ENCODE data around the gene TSPAN9. TPM values are rescaled to one million over a fixed set of nuclear protein-coding genes. Genes with fewer than 3 reads are reported as not detected.

Gene TSPAN9
- total and polyA plus RNA-seq, 10 of the 15 experiments (the other 5 are each of a cell fraction or from before 2014, with no cell fraction given) = 0.03 to 1.0 (median 0.12) TPM; not detected in 5

- TF ChIP-seq BRCA1 (IDR thresholded peaks at IDR 0.05; ENCODE audit: low read depth, low read length) (no peak), ETV6 (conservative IDR thresholded peaks at IDR 0.05 in 1 of 2, IDR thresholded peaks at IDR 0.05 in 1 of 2; ENCODE audit: borderline replicate concordance in 1 of 2, low read depth in 1 of 2) (no peak), PAX8 (IDR thresholded peaks at IDR 0.05) (no peak)
Measured at GRCh38 chr12:3202734-3203446, 125.7 kb downstream of the TSPAN9 start (continued).

DNA sequence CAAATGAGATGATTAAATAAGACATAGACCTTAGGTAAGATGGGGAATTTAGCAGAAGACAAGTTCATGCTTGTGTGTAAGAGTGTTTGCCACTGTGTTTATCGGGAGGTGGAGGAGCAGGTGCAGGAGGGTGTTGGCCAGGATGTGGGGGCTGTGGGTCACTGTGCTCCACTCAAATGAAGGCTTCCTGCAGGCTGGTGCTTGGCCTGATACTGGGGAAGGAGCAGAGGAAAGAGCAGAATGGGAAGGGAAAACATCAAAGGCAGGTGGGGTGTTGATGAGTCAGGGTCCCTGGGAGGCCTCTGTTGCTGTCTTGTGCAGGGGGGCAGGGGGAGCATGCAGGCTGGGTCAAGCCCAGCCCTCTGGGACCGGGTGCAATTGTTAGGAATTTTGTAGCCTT lies 126.5 kb downstream of the TSPAN9 start:
- H3K36me3 ChIP-seq (ENCODE audit: control insufficient read depth in 2 of 2, insufficient read depth in 2 of 2, low read length in 1 of 2) = no peaks in the 10 kb centered on the region
- no TSS peak for BruUV-seq (replicated peaks)
- no peak for FAIRE-seq
- intact Hi-C loops (cut with micrococcal nuclease; ENCODE audit: unreplicated experiment) = loop anchor here (1.0 to 2.0 kb wide), 2 partner anchors 68 to 131 kb away; no protein-coding TSS in a partner anchor
- no peaks in the 10 kb centered on the region for H3K4me1 ChIP-seq (ENCODE audit: control insufficient read depth, insufficient read depth, low read length)
- DNase-seq (ENCODE audit: low read depth, low spot score) = no peak
- ChIA-PET CTCF (interaction anchor here (0.6 to 1.5 kb wide), 5 partner anchors 46 to 130 kb away, joined by 3 to 7 read pairs (median 4); no protein-coding TSS in a partner anchor), SMC1A (ENCODE audit: uncharacterized antibody, unreplicated experiment) (no interaction called here), RAD21 (ENCODE audit: unreplicated experiment) (no interaction called here), POLR2A (no interaction called here)
- in situ Hi-C loops (cut with MboI) = no loop called here
- no peak overlapping the region for H3K27ac ChIP-seq (ENCODE audit: control insufficient read depth, insufficient read depth)
- no peak overlapping the region for H2AFZ ChIP-seq (ENCODE audit: control insufficient read depth, low read depth, low read length)
- H3K27me3 ChIP-seq (replicated peaks in 1 of 2; ENCODE audit: control insufficient read depth in 2 of 2, insufficient read depth in 2 of 2, low read length in 1 of 2) = peaks cover 11 to 13% of the 10 kb centered on the region in 2 experiments
- no peak overlapping the region for H3K9ac ChIP-seq (ENCODE audit: control insufficient read depth, insufficient read depth, low read length)
- no peak overlapping the region for H3K4me2 ChIP-seq (ENCODE audit: control insufficient read depth, insufficient read depth)
- H3K9me3 ChIP-seq (replicated peaks; ENCODE audit: control insufficient read depth, insufficient read depth, low read length) = no peaks in the 10 kb centered on the region
- WGBS (ENCODE audit: insufficient coverage, insufficient replicate concordance, low lambda C conversion rate, missing lambda C conversion rate) = 7% methylated on average over 2 of the region's 2 CpGs
- ATAC-seq = no peak
- H3K4me3 ChIP-seq = no peak overlapping the region
- H4K20me1 ChIP-seq (ENCODE audit: control insufficient read depth, insufficient read depth) = no peaks in the 10 kb centered on the region
- H3K79me2 ChIP-seq (ENCODE audit: control insufficient read depth, insufficient read depth, low read length) = no peaks in the 10 kb centered on the region
- no peak for TF ChIP-seq BRCA1 (IDR thresholded peaks at IDR 0.05; ENCODE audit: low read depth, low read length)
- TF ChIP-seq, protein P1, sequence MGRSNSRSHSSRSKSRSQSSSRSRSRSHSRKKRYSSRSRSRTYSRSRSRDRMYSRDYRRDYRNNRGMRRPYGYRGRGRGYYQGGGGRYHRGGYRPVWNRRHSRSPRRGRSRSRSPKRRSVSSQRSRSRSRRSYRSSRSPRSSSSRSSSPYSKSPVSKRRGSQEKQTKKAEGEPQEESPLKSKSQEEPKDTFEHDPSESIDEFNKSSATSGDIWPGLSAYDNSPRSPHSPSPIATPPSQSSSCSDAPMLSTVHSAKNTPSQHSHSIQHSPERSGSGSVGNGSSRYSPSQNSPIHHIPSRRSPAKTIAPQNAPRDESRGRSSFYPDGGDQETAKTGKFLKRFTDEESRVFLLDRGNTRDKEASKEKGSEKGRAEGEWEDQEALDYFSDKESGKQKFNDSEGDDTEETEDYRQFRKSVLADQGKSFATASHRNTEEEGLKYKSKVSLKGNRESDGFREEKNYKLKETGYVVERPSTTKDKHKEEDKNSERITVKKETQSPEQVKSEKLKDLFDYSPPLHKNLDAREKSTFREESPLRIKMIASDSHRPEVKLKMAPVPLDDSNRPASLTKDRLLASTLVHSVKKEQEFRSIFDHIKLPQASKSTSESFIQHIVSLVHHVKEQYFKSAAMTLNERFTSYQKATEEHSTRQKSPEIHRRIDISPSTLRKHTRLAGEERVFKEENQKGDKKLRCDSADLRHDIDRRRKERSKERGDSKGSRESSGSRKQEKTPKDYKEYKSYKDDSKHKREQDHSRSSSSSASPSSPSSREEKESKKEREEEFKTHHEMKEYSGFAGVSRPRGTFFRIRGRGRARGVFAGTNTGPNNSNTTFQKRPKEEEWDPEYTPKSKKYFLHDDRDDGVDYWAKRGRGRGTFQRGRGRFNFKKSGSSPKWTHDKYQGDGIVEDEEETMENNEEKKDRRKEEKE (IDR thresholded peaks at IDR 0.05) = no peak
- no peak for TF ChIP-seq CBX3 (IDR thresholded peaks at IDR 0.05; ENCODE audit: borderline replicate concordance, low read depth)
- no peak for TF ChIP-seq POLR2A (IDR thresholded peaks at IDR 0.05; ENCODE audit: low read depth, low read length)
- TF ChIP-seq, protein P2, sequence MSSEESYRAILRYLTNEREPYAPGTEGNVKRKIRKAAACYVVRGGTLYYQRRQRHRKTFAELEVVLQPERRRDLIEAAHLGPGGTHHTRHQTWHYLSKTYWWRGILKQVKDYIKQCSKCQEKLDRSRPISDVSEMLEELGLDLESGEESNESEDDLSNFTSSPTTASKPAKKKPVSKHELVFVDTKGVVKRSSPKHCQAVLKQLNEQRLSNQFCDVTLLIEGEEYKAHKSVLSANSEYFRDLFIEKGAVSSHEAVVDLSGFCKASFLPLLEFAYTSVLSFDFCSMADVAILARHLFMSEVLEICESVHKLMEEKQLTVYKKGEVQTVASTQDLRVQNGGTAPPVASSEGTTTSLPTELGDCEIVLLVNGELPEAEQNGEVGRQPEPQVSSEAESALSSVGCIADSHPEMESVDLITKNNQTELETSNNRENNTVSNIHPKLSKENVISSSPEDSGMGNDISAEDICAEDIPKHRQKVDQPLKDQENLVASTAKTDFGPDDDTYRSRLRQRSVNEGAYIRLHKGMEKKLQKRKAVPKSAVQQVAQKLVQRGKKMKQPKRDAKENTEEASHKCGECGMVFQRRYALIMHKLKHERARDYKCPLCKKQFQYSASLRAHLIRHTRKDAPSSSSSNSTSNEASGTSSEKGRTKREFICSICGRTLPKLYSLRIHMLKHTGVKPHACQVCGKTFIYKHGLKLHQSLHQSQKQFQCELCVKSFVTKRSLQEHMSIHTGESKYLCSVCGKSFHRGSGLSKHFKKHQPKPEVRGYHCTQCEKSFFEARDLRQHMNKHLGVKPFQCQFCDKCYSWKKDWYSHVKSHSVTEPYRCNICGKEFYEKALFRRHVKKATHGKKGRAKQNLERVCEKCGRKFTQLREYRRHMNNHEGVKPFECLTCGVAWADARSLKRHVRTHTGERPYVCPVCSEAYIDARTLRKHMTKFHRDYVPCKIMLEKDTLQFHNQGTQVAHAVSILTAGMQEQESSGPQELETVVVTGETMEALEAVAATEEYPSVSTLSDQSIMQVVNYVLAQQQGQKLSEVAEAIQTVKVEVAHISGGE (CRISPR knock-in tag; IDR thresholded peaks at IDR 0.05) = no peak
- TF ChIP-seq USF2 (IDR thresholded peaks at IDR 0.05; ENCODE audit: borderline replicate concordance, low read depth, low read length) = no peak
- no peak for TF ChIP-seq USF1 (IDR thresholded peaks at IDR 0.05; ENCODE audit: borderline replicate concordance, extremely low read length, insufficient read depth, low read depth, low read length)
- no peak for TF ChIP-seq EZH2 (IDR thresholded peaks at IDR 0.05; ENCODE audit: borderline replicate concordance, control insufficient read depth, low read depth, low read length)
- TF ChIP-seq YBX1 (IDR thresholded peaks at IDR 0.05) = no peak
- no peak for TF ChIP-seq CHD4 (IDR thresholded peaks at IDR 0.05)
